Endothelial cell of umbilical vein (primary cell): ENCODE results near the gene CDC20. TPM values are rescaled to one million over a fixed set of nuclear protein-coding genes. Genes with fewer than 3 reads are reported as not detected.

Experiments
- BruUV-seq: library from RNA; stranded (reverse); fragments of 400-500 nt; replicated peaks from 2 replicates; lab custom pipeline; 2021; lab: Mats Ljungman, UMichigan
- CTCF ChIA-PET: fragments of 300-600, 350-600 bp; sonication (Branson Sonifier 250); formaldehyde crosslinking; loops from one replicate; lab custom pipeline; 2021; ENCODE audit warnings: antibody characterized with exemption, inconsistent platforms; lab: Charles Lee
- POLR2A ChIA-PET: fragments of 300-600, 350-600 bp; sonication (Branson Sonifier 250); formaldehyde crosslinking; loops from one replicate; lab custom pipeline; 2021; ENCODE audit warnings: antibody characterized with exemption, inconsistent platforms; lab: Charles Lee
- DNase-seq: peaks from one replicate; pipeline ENCODE4 v3.0.0-alpha.2; 2011; ENCODE audit warnings: low read depth, low spot score
- FAIRE-seq: peaks from 2 replicates; lab custom pipeline; 2011; peaks lifted over from hg19 to GRCh38; lab: Jason Lieb, UNC
- H2AFZ ChIP-seq: 2 replicates; pipeline ENCODE4 v1.6.0; 2012; ENCODE audit warnings: low read depth, low read length, control low read depth, inconsistent platforms
- H3K27ac ChIP-seq: 2 replicates; pipeline ENCODE4 v1.5.1; 2011; ENCODE audit warnings: low read depth, mild to moderate bottlenecking, control low read depth, low read length, moderate library complexity; ENCODE audit not compliant: insufficient read depth
- H3K27me3 ChIP-seq, 2 experiments: 2 replicates each; pipeline versions ENCODE4 v1.6.0 to v1.6.1; 2011; ENCODE audit warnings: low read length in 2 of 2, mixed read lengths in 1 of 2; ENCODE audit not compliant: control insufficient read depth in 2 of 2, insufficient read depth in 2 of 2
- H3K36me3 ChIP-seq, 2 experiments: 2 replicates in 1 of 2; 3 replicates in 1 of 2; pipeline ENCODE4 v1.5.1; 2011; ENCODE audit warnings: low read length in 2 of 2, mild to moderate bottlenecking in 1 of 2, moderate library complexity in 1 of 2; ENCODE audit not compliant: control insufficient read depth in 2 of 2, insufficient read depth in 2 of 2; ENCODE audit errors: extremely low read depth in 1 of 2
- H3K4me1 ChIP-seq: 3 replicates; pipeline ENCODE4 v1.5.1; 2011; ENCODE audit warnings: mild to moderate bottlenecking, low read length; ENCODE audit not compliant: control insufficient read depth, insufficient read depth; ENCODE audit errors: extremely low read depth
- H3K4me2 ChIP-seq: 2 replicates; pipeline ENCODE4 v1.6.1; 2011; ENCODE audit warnings: low read length, control low read depth, mixed read lengths; ENCODE audit not compliant: insufficient read depth
- H3K4me3 ChIP-seq, 3 experiments: fragments of 200-600 bp in 1 of 3; sonication (generic), shearing (Covaris generic) in 1 of 3; replicated peaks in 1 of 3; 2 replicates each; pipeline ENCODE4 v1.5.1; 2011 to 2016; ENCODE audit warnings: control low read depth in 3 of 3, low read length in 3 of 3, mild to moderate bottlenecking in 2 of 3, inconsistent platforms in 1 of 3, low read depth in 1 of 3, moderate library complexity in 1 of 3; ENCODE audit not compliant: insufficient read depth in 1 of 3
- H3K79me2 ChIP-seq: 2 replicates; pipeline ENCODE4 v1.6.0; 2012; ENCODE audit warnings: low read length, inconsistent platforms; ENCODE audit not compliant: control insufficient read depth, insufficient read depth
- H3K9ac ChIP-seq: replicated peaks from 2 replicates; pipeline ENCODE3; 2011; ENCODE audit warnings: low read length, control low read depth; ENCODE audit not compliant: insufficient read depth; ENCODE audit errors: extremely low read depth
- H3K9me1 ChIP-seq: replicated peaks from 3 replicates; pipeline ENCODE4 v1.6.0; 2011; ENCODE audit warnings: mild to moderate bottlenecking, low read length; ENCODE audit not compliant: control insufficient read depth, insufficient read depth; ENCODE audit errors: extremely low read depth
- H3K9me3 ChIP-seq: replicated peaks from 2 replicates; pipeline ENCODE4 v1.5.1; 2012; ENCODE audit warnings: low read length, inconsistent platforms; ENCODE audit not compliant: control insufficient read depth, insufficient read depth
- H4K20me1 ChIP-seq: replicated peaks from 2 replicates; pipeline ENCODE3; 2011; ENCODE audit warnings: mild to moderate bottlenecking, low read length; ENCODE audit not compliant: control insufficient read depth, insufficient read depth; ENCODE audit errors: extremely low read depth
- CTCF ChIP-seq, 2 donors: IDR thresholded peaks; 1 replicate in 1 of 2; 2 replicates in 1 of 2; pipeline ENCODE4 v1.5.1; 2011; ENCODE audit warnings: low read length in 2 of 2, mild to moderate bottlenecking in 2 of 2, moderate library complexity in 2 of 2, control low read depth in 1 of 2, inconsistent platforms in 1 of 2, low read depth in 1 of 2; ENCODE audit not compliant: insufficient read depth in 1 of 2; ENCODE audit errors: extremely low read depth in 1 of 2
- EZH2 ChIP-seq: IDR thresholded peaks from 2 replicates; pipeline ENCODE4 v1.6.1; 2012; ENCODE audit warnings: borderline replicate concordance, low read depth, mild to moderate bottlenecking, moderate library complexity, low read length, inconsistent platforms; ENCODE audit not compliant: severe bottlenecking
- FOS ChIP-seq: IDR thresholded peaks from 2 replicates; pipeline ENCODE4 v1.6.1; 2011; ENCODE audit warnings: mild to moderate bottlenecking, low read length, moderate library complexity, borderline replicate concordance; ENCODE audit not compliant: insufficient read depth
- GATA2 ChIP-seq: IDR thresholded peaks from 2 replicates; pipeline ENCODE4 v1.7.0; 2011; ENCODE audit warnings: low read depth, mild to moderate bottlenecking, moderate library complexity, mixed read lengths, low read length; ENCODE audit not compliant: insufficient read length, insufficient read depth
- JUN ChIP-seq: IDR thresholded peaks from 2 replicates; pipeline ENCODE4 v1.6.1; 2011; ENCODE audit warnings: borderline replicate concordance, low read depth; ENCODE audit not compliant: insufficient read length, insufficient read depth
- MAX ChIP-seq: IDR thresholded peaks from 2 replicates; pipeline ENCODE4 v1.6.1; 2011; ENCODE audit not compliant: insufficient read depth, insufficient read length
- MYC ChIP-seq: IDR thresholded peaks from one replicate; pipeline ENCODE4 v1.6.1; 2011; ENCODE audit warnings: mild to moderate bottlenecking, low read depth, low read length
- POLR2A ChIP-seq: IDR thresholded peaks from 2 replicates; pipeline ENCODE4 v1.6.1; 2012; ENCODE audit warnings: low read depth, mild to moderate bottlenecking, control low read depth, low read length
- POLR2AphosphoS5 ChIP-seq: IDR thresholded peaks from 2 replicates; pipeline ENCODE4 v1.6.1; 2012; ENCODE audit warnings: low read depth, mild to moderate bottlenecking, control low read depth, low read length, moderate library complexity; ENCODE audit not compliant: insufficient read depth
- dilution Hi-C: fragments of 300-500 bp; cut with MboI; formaldehyde crosslinking; loops from one replicate; pipeline ENCODE4 v1.15.0; 2019; ENCODE audit warnings: low sequenced_read_pairs; ENCODE audit not compliant: extremely low pct_ligation_motif_present
- intact Hi-C: fragments of 100-400 bp; cut with micrococcal nuclease; formaldehyde crosslinking; loops from one replicate; pipeline ENCODE4 v1.10.0; 2022
- polyA plus RNA-seq, 4 experiments: library from polyadenylated mRNA; depleted of rRNA in 3 of 4; stranded (reverse) in 3 of 4; unstranded in 1 of 4; fragments of >200 nt; gene quantifications; 2 replicates each; pipeline versions ENCODE4 v1.2.1 to v1.2.3, GENCODE V29; 2011 to 2012; ENCODE audit warnings: missing spikeins in 1 of 4
- total RNA-seq: library from RNA; stranded (reverse); gene quantifications from 2 replicates; pipeline ENCODE4 v1.2.3, GENCODE V29; 2021

CDC20 gene
- total and polyA plus RNA-seq, 2 donors (not counting 3 experiments of a cell fraction or from before 2014, with no cell fraction given): 129 to 170 TPM

GRCh38 chr1:43338001-43338400 lies 20.8 kb upstream of the CDC20 start:
- no peaks in the 10 kb centered on the region for H3K36me3 ChIP-seq
- DNase-seq (no peak), FAIRE-seq (no peak)
- no peak overlapping the region for H3K27ac ChIP-seq
- H3K4me1 ChIP-seq: no peaks in the 10 kb centered on the region
- intact Hi-C loops: no loop called here
- TF ChIP-seq POLR2AphosphoS5: no peak
- no peak for TF ChIP-seq MYC
- no peak for TF ChIP-seq JUN
- TF ChIP-seq EZH2: no peak
- TF ChIP-seq POLR2A: no peak
- no peaks in the 10 kb centered on the region for H3K79me2 ChIP-seq
- no peak overlapping the region for H2AFZ ChIP-seq
- CTCF ChIA-PET: no interaction called here
- H3K4me3 ChIP-seq: no peak overlapping the region
- H3K9me1 ChIP-seq: no peaks in the 10 kb centered on the region
- peaks cover 0 to 2% of the 10 kb centered on the region in 2 experiments for H3K27me3 ChIP-seq
- H3K9ac ChIP-seq: no peak overlapping the region
- H4K20me1 ChIP-seq: no peaks in the 10 kb centered on the region
- H3K4me2 ChIP-seq: no peak overlapping the region
- H3K9me3 ChIP-seq: no peaks in the 10 kb centered on the region
- no TSS peak for BruUV-seq
- dilution Hi-C loops: no loop called here
- POLR2A ChIA-PET: no interaction called here

- POLR2A ChIA-PET: no interaction called here
These were observed 19.1 kb upstream of the CDC20 start for GRCh38 chr1:43339584-43340232.

More at GRCh38 chr1:43339584-43340232, 19.1 kb upstream of the CDC20 start:
- DNase-seq (no peak), FAIRE-seq (no peak)
- BruUV-seq: no TSS peak
- Histone ChIP-seq H3K9ac (no peak overlapping the region), H3K4me3 (no peak overlapping the region), H3K9me1 (no peaks in the 10 kb centered on the region), H3K27me3 (peaks cover 0 to 2% of the 10 kb centered on the region in 2 experiments), H3K4me1 (no peaks in the 10 kb centered on the region), H3K36me3 (no peaks in the 10 kb centered on the region), H2AFZ (no peak overlapping the region), H3K27ac (no peak overlapping the region), H3K9me3 (no peaks in the 10 kb centered on the region), H3K79me2 (no peaks in the 10 kb centered on the region), H3K4me2 (no peak overlapping the region), H4K20me1 (no peaks in the 10 kb centered on the region)
- CTCF ChIA-PET: interaction anchor here (0.9 to 1.5 kb wide), 2 partner anchors 10 to 37 kb away, joined by 4 to 5 read pairs; no protein-coding TSS in a partner anchor
- TF ChIP-seq JUN: no peak
- TF ChIP-seq EZH2: no peak
- no peak for TF ChIP-seq GATA2
- TF ChIP-seq FOS: no peak
- TF ChIP-seq POLR2A: no peak
- no peak for TF ChIP-seq CTCF (IDR thresholded peaks at IDR 0.05; ENCODE audit: extremely low read depth in 1 of 2, insufficient read depth in 1 of 2, low read depth in 1 of 2, low read length in 2 of 2)
- no peak for TF ChIP-seq MYC
- TF ChIP-seq MAX: no peak
- no peak for TF ChIP-seq POLR2AphosphoS5
- dilution Hi-C loops (no loop called here), intact Hi-C loops (no loop called here)
